ENCODE measurements around the gene MAP4K3. TPM values are rescaled to one million over a fixed set of nuclear protein-coding genes. Genes with fewer than 3 reads are reported as not detected.

Gene MAP4K3
- total and polyA plus RNA-seq, 2 of the 4 experiments (the other 2 are of a cell fraction), result 13.2 to 32.6 TPM

DNA sequence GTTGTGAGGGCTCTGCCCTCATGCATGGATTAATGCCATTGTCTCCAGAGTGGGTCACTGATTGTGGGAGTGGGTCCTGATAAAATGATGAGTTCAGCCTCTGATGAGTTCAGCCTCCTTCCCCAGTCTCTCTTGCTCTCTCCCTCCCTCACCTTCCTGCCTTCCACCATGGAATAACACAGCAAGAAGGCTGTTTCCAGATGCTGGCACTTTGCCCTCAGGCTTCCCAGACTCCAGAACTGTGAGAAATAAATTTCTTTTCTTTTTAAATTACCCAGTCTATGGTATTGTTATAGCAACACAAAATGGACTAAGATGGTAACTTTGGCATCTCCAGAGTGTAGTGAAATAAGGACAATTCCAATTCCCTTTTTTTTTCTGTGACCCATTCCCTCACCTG lies 47.1 kb upstream of the MAP4K3 start:
- Histone ChIP-seq H3K79me1 (ENCODE audit: low read depth in 1 of 2, low read length in 2 of 2) (peaks cover 3 to 17% of the 10 kb centered on the region in 2 experiments; a peak in 3 of 4 replicates), H3K23ac (ENCODE audit: low read depth, low read length) (peak overlapping the region; percentile 64; the same call in 1 of the 2 replicates), H3K18ac (ENCODE audit: low read depth, low read length) (peak overlapping the region; percentile 8; the same call in 1 of the 2 replicates), H3K27ac (ENCODE audit: insufficient read depth, low read length) (no peak overlapping the region), H2AFZ (replicated peaks; ENCODE audit: low read length, poor library complexity) (peak overlapping the region; percentile 36), H2BK20ac (ENCODE audit: low read depth, low read length) (peak overlapping the region; percentile 70; the same call in 1 of the 2 replicates), H3K56ac (ENCODE audit: extremely low read depth, insufficient read depth, low read length) (no peak overlapping the region), H2AK5ac (ENCODE audit: low read depth, low read length) (peak overlapping the region; percentile 80), H4K5ac (ENCODE audit: low read depth, low read length) (no peak overlapping the region), H3K9me1 (ENCODE audit: insufficient read depth, low read length) (peaks cover 13% of the 10 kb centered on the region), H4K20me1 (ENCODE audit: insufficient read depth, low read length) (no peaks in the 10 kb centered on the region), H3K4me2 (ENCODE audit: low read depth, low read length) (no peak overlapping the region), H3K9ac (ENCODE audit: low read depth, low read length) (no peak overlapping the region), H3K14ac (replicated peaks; ENCODE audit: low read depth, low read length) (peak overlapping the region; percentile 61; the same call in 1 of the 2 replicates), H2BK15ac (ENCODE audit: low read depth, low read length) (peak overlapping the region; percentile 98; the same call in 2 of the 3 replicates), H3K4me1 (ENCODE audit: control insufficient read depth, insufficient read depth, low read length) (peaks cover 9% of the 10 kb centered on the region), H4K8ac (ENCODE audit: low read depth in 2 of 2, low read length in 2 of 2) (peak overlapping the region; percentile 33 to 44; a peak in 2 of 4 replicates), H3K4ac (ENCODE audit: low read depth, low read length) (peak overlapping the region; percentile 61), H3K36me3 (ENCODE audit: control insufficient read depth, insufficient read depth, low read length) (no peaks in the 10 kb centered on the region), H2BK5ac (ENCODE audit: low read depth, low read length, poor library complexity, severe bottlenecking) (peak overlapping the region; percentile 15), H2BK120ac (ENCODE audit: low read depth, low read length) (peak overlapping the region; percentile 85), H3K4me3 (ENCODE audit: insufficient read depth, low read depth, low read length) (no peak overlapping the region), H3K27me3 (ENCODE audit: control insufficient read depth, insufficient read depth, low read length) (no peaks in the 10 kb centered on the region), H2AK9ac (replicated peaks; ENCODE audit: low read depth, low read length, poor library complexity) (no peak overlapping the region), H4K91ac (ENCODE audit: insufficient read depth, low read depth, low read length) (peak overlapping the region; percentile 71), H3K9me3 (ENCODE audit: control insufficient read depth, insufficient read depth, low read length) (no peaks in the 10 kb centered on the region)
- in situ Hi-C loops (cut with MboI; ENCODE audit: low sequenced_read_pairs), result no loop called here
- dilution Hi-C loops (cut with HindIII; ENCODE audit: low sequenced_read_pairs, unreplicated experiment), result no loop called here
- ChIA-PET CTCF (no interaction called here), POLR2A (ENCODE audit: unreplicated experiment) (no interaction called here)
- no TSS peak for BruUV-seq (replicated peaks)
- no peak for ATAC-seq (ENCODE audit: low read depth)
- no peak for DNase-seq
- intact Hi-C loops (cut with micrococcal nuclease), result no loop called here
- TF ChIP-seq MXI1 (IDR thresholded peaks at IDR 0.05; ENCODE audit: borderline replicate concordance, low read depth, low read length), result no peak
- TF ChIP-seq MAFK (IDR thresholded peaks at IDR 0.05; ENCODE audit: low read depth, low read length), result no peak
- TF ChIP-seq POLR2A (IDR thresholded peaks at IDR 0.05; ENCODE audit: low read depth, low read length), result no peak
- TF ChIP-seq BHLHE40 (IDR thresholded peaks at IDR 0.05; ENCODE audit: low read depth, low read length), result no peak
- TF ChIP-seq, protein P1, sequence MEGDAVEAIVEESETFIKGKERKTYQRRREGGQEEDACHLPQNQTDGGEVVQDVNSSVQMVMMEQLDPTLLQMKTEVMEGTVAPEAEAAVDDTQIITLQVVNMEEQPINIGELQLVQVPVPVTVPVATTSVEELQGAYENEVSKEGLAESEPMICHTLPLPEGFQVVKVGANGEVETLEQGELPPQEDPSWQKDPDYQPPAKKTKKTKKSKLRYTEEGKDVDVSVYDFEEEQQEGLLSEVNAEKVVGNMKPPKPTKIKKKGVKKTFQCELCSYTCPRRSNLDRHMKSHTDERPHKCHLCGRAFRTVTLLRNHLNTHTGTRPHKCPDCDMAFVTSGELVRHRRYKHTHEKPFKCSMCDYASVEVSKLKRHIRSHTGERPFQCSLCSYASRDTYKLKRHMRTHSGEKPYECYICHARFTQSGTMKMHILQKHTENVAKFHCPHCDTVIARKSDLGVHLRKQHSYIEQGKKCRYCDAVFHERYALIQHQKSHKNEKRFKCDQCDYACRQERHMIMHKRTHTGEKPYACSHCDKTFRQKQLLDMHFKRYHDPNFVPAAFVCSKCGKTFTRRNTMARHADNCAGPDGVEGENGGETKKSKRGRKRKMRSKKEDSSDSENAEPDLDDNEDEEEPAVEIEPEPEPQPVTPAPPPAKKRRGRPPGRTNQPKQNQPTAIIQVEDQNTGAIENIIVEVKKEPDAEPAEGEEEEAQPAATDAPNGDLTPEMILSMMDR (conservative IDR thresholded peaks at IDR 0.05; ENCODE audit: low read depth, low read length), result no peak
- no peak for TF ChIP-seq NFE2L2 (IDR thresholded peaks at IDR 0.05; ENCODE audit: low read depth, low read length)
- no peak for TF ChIP-seq ELK1 (IDR thresholded peaks at IDR 0.05; ENCODE audit: borderline replicate concordance, low read depth, low read length)
- TF ChIP-seq, protein P2, sequence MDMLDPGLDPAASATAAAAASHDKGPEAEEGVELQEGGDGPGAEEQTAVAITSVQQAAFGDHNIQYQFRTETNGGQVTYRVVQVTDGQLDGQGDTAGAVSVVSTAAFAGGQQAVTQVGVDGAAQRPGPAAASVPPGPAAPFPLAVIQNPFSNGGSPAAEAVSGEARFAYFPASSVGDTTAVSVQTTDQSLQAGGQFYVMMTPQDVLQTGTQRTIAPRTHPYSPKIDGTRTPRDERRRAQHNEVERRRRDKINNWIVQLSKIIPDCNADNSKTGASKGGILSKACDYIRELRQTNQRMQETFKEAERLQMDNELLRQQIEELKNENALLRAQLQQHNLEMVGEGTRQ (IDR thresholded peaks at IDR 0.05; ENCODE audit: low read depth, low read length), result no peak
- no peak for TF ChIP-seq RAD21 (IDR thresholded peaks at IDR 0.05; ENCODE audit: low read length)
- no peak for TF ChIP-seq CHD1 (IDR thresholded peaks at IDR 0.05; ENCODE audit: low read depth, low read length)
- no peak for TF ChIP-seq MAZ (IDR thresholded peaks at IDR 0.05; ENCODE audit: borderline replicate concordance, low read depth, low read length)
- TF ChIP-seq CEBPB (IDR thresholded peaks at IDR 0.05; ENCODE audit: low read depth, low read length), result no peak
- TF ChIP-seq RFX5 (IDR thresholded peaks at IDR 0.05; ENCODE audit: low read depth, low read length), result no peak
- no peak for TF ChIP-seq SMC3 (IDR thresholded peaks at IDR 0.05; ENCODE audit: low read depth, low read length)
- no peak for TF ChIP-seq RCOR1 (IDR thresholded peaks at IDR 0.05; ENCODE audit: insufficient replicate concordance, low read length)
- no peak for TF ChIP-seq FOS (IDR thresholded peaks at IDR 0.05; ENCODE audit: low read depth, low read length)

Data from IMR-90 (cell line).